ENCODE data around the gene ELFN1. TPM values are rescaled to one million over a fixed set of nuclear protein-coding genes. Genes with fewer than 3 reads are reported as not detected.

Gene ELFN1
- total RNA-seq, 2 donors from 2014 or later, result 0.33 to 1.3 TPM

GRCh38 chr7:1733908-1734730 is 64.0 kb downstream of the ELFN1 start:
- no peak for DNase-seq
- intact Hi-C loops (cut with DNase I), result no loop called here

DNA sequence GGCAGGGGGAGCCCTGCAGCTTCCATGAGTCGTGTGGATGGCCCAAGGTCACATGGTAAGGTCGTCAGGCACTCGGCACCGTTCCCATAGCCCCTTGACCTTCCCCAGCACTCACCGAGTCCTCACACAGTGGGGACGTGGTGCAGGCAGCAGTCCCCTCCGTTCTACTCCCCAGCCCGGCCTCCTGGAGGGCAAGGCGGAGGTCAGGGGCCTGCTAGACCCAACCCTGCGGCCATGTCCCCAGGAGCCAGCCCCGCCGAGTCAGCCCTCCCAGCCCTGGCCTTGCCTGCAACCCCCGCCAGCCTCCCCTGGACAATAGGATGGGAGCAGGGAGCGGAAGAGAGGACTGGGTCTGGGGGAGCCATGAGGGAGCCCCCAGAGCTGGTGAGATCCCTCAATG is 65.2 kb downstream of the ELFN1 start:
- H3K27me3 ChIP-seq, result no peaks in the 10 kb centered on the region
- 36 to 74% methylated on average over 5 to 14 of the region's 14 CpGs for WGBS, 2 donors
- no peak overlapping the region for H3K27ac ChIP-seq
- TF ChIP-seq POLR2A (IDR thresholded peaks at IDR 0.05) (no peak), CTCF (IDR thresholded peaks at IDR 0.05) (no peak)
- H3K9me3 ChIP-seq, result peaks cover 0 to 3% (median 0%) of the 10 kb centered on the region in 3 donors
- H3K4me1 ChIP-seq, result no peaks in the 10 kb centered on the region
- DNase-seq, result no peak
- intact Hi-C loops (cut with DNase I), result no loop called here
- no peak for ATAC-seq
- no peaks in the 10 kb centered on the region for H3K36me3 ChIP-seq (replicated peaks in 1 of 2; ENCODE audit: insufficient read depth in 1 of 2, low read depth in 2 of 2)
- H3K4me3 ChIP-seq, result no peak overlapping the region

More at GRCh38 chr7:1733908-1734730, 64.0 kb downstream of the ELFN1 start:
- TF ChIP-seq CTCF (IDR thresholded peaks at IDR 0.05) (no peak), POLR2A (IDR thresholded peaks at IDR 0.05) (no peak)
- Histone ChIP-seq H3K4me1 (no peaks in the 10 kb centered on the region), H3K9me3 (peaks cover 0 to 15% (median 0%) of the 10 kb centered on the region in 3 donors), H3K36me3 (replicated peaks in 1 of 2; ENCODE audit: insufficient read depth in 1 of 2, low read depth in 2 of 2) (no peaks in the 10 kb centered on the region), H3K27ac (no peak overlapping the region), H3K4me3 (no peak overlapping the region), H3K27me3 (no peaks in the 10 kb centered on the region)
- ATAC-seq, result no peak
- 76 to 81% methylated on average over 14 to 17 of the region's 17 CpGs for WGBS, 2 donors

- no peaks in the 10 kb centered on the region for H3K4me1 ChIP-seq
- intact Hi-C loops (cut with DNase I), result no loop called here
- no peak for ATAC-seq
- WGBS, 2 donors, result 72 to 73% methylated on average over 29 of the region's 29 CpGs
- no peaks in the 10 kb centered on the region for H3K9me3 ChIP-seq
- DNase-seq, result no peak
- H3K27ac ChIP-seq, result no peak overlapping the region
- TF ChIP-seq POLR2A (IDR thresholded peaks at IDR 0.05) (no peak), CTCF (IDR thresholded peaks at IDR 0.05) (no peak)
- H3K27me3 ChIP-seq, result no peaks in the 10 kb centered on the region
- no peak overlapping the region for H3K4me3 ChIP-seq
- no peaks in the 10 kb centered on the region for H3K36me3 ChIP-seq (replicated peaks in 1 of 2; ENCODE audit: insufficient read depth in 1 of 2, low read depth in 2 of 2)
These were observed 65.9 kb downstream of the ELFN1 start for GRCh38 chr7:1735806-1736483.

DNA sequence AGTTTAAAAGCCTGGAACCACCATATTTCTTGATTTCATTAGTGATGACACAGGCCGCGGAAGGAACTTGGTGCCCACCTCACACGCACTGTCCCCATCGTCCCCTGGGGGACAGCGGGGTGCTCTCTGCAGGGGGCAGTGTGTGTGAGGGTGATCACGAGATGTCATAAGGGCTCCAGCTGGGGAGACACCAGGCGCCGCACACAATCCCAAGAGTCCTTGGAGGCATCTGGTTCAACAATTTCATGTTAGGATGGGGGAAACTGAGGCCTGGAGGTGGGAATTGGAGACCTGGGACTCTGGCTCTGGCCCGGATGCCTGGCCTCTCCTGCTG is 66.4 kb downstream of the ELFN1 start:
- intact Hi-C loops (cut with DNase I), result no loop called here
- TF ChIP-seq CTCF (IDR thresholded peaks at IDR 0.05) (no peak), POLR2A (IDR thresholded peaks at IDR 0.05) (no peak)
- H3K9me3 ChIP-seq, result no peaks in the 10 kb centered on the region
- no peaks in the 10 kb centered on the region for H3K4me1 ChIP-seq
- no peak for ATAC-seq
- H3K27me3 ChIP-seq, result no peaks in the 10 kb centered on the region
- no peak overlapping the region for H3K4me3 ChIP-seq
- H3K27ac ChIP-seq, result no peak overlapping the region
- DNase-seq, result no peak
- WGBS, 2 donors, result 81 to 91% methylated on average over 9 of the region's 9 CpGs
- H3K36me3 ChIP-seq (replicated peaks in 1 of 2; ENCODE audit: insufficient read depth in 1 of 2, low read depth in 2 of 2), result no peaks in the 10 kb centered on the region

Measured in body of pancreas (tissue), 4 donors.